SU-DHL-6 (cell line): Measurements from ENCODE around the gene HHATL.

ENCODE experiments used
- H2AFZ ChIP-seq: fragments of 200-600 bp; sonication (generic); 2 replicates; pipeline ENCODE4 v1.6.1; 2014; ENCODE audit warnings: low read depth, mild to moderate bottlenecking, moderate library complexity, mixed read lengths, antibody characterized with exemption, low read length; ENCODE audit not compliant: severe bottlenecking
- H3F3A ChIP-seq: fragments of 200-600 bp; shearing (Covaris generic); 2 replicates; pipeline ENCODE4 v1.6.0; 2016; ENCODE audit warnings: antibody characterized with exemption, mild to moderate bottlenecking; ENCODE audit not compliant: insufficient read depth
- H3K27ac ChIP-seq: fragments of 200-600 bp; sonication (generic); 2 replicates; pipeline ENCODE4 v1.5.1; 2016; ENCODE audit warnings: low read depth, mild to moderate bottlenecking, low read length, moderate library complexity, mixed read lengths
- H3K27me3 ChIP-seq: fragments of 200-600 bp; sonication (generic), shearing (Covaris generic); 2 replicates; pipeline ENCODE4 v1.6.0; 2014; ENCODE audit warnings: mild to moderate bottlenecking, low read length
- H3K36me3 ChIP-seq: fragments of 200-600 bp; sonication (generic); 2 replicates; pipeline ENCODE4 v1.6.1; 2014; ENCODE audit warnings: mild to moderate bottlenecking, low read length, mixed read lengths
- H3K4me2 ChIP-seq: fragments of 300-600, 200-600 bp; shearing (Covaris generic), sonication (generic); 2 replicates; pipeline ENCODE4 v1.6.0; 2014; ENCODE audit warnings: low read length, low read depth, mild to moderate bottlenecking; ENCODE audit not compliant: poor library complexity, severe bottlenecking
- H3K4me3 ChIP-seq: fragments of 200-600 bp; sonication (generic); 2 replicates; pipeline ENCODE4 v1.5.1; 2014; ENCODE audit warnings: antibody characterized with exemption, low read length, mild to moderate bottlenecking, mixed read lengths; ENCODE audit not compliant: insufficient read depth, poor library complexity, severe bottlenecking
- H3K79me2 ChIP-seq: fragments of 200-600 bp; sonication (generic); 2 replicates; pipeline ENCODE4 v1.6.1; 2014; ENCODE audit warnings: mild to moderate bottlenecking, low read length, moderate library complexity; ENCODE audit not compliant: insufficient read depth
- H3K9ac ChIP-seq: fragments of 200-600 bp; sonication (generic); 2 replicates; pipeline ENCODE4 v1.7.0; 2014; ENCODE audit warnings: mild to moderate bottlenecking, low read length
- H3K9me2 ChIP-seq: fragments of 200-600 bp; sonication (generic); replicated peaks from 2 replicates; pipeline ENCODE4 v1.6.1; 2014; ENCODE audit warnings: low read length; ENCODE audit not compliant: insufficient read depth
- H3K9me3 ChIP-seq: fragments of 200-600 bp; sonication (generic); 2 replicates; pipeline ENCODE4 v1.6.1; 2014; ENCODE audit warnings: low read length, mixed read lengths; ENCODE audit not compliant: insufficient read depth
- H4K20me1 ChIP-seq: fragments of 200-600 bp; sonication (generic); 2 replicates; pipeline ENCODE4 v1.6.1; 2014; ENCODE audit warnings: low read depth, mild to moderate bottlenecking, antibody characterized with exemption, low read length, moderate library complexity, mixed read lengths
- EZH2phosphoT487 ChIP-seq: fragments of 200-600 bp; sonication (generic), shearing (Covaris generic); conservative IDR thresholded peaks from 2 replicates; pipeline ENCODE4 v1.6.1; 2018; ENCODE audit warnings: mild to moderate bottlenecking, antibody characterized with exemption, low read length, moderate library complexity, mixed read lengths
- TF ChIP-seq, protein P1 (sequence below): fragments of 200-600 bp; sonication (generic); IDR thresholded peaks from one replicate; pipeline ENCODE4 v1.5.1; 2017; ENCODE audit warnings: antibody characterized with exemption, mild to moderate bottlenecking, low read length, moderate library complexity; ENCODE audit not compliant: insufficient read depth, poor library complexity, severe bottlenecking

Gene HHATL

DNA sequence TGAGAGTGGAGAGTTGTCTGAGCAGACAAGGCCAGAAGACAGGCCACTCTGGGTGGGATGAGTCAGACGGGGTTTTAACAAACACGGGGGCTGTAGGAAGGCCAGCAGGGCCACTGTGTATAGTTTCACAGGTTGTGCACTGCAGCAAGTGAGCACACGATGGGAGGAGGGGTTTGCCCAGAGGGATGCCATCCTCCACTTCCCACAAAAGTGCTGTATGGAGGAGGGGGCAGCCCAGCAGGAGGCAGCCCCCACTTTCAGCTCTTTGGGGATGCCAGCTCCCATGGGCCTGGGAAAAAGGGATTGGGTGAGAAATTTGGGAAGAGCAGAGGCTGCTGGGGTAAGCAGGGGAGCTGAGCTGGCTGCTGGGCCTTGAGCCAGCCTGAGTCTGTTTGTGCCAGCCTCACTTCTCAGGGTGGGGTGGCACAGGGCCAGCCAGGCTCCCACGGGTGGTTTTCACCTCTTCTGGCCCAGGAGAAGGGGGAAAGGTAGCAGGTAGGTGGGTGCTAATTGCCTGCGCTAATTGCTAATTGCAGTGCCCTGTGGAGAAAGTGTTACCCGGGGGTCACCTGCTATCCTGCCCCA, 42.4 kb downstream of the HHATL start:
- Histone ChIP-seq H3K27me3 (no peaks in the 10 kb centered on the region), H3K9me2 (no peaks in the 10 kb centered on the region), H3K36me3 (no peaks in the 10 kb centered on the region), H3K9ac (no peak overlapping the region), H3K79me2 (no peaks in the 10 kb centered on the region), H3F3A (no peaks in the 10 kb centered on the region), H3K4me2 (no peak overlapping the region), H3K27ac (no peak overlapping the region), H2AFZ (no peak overlapping the region), H4K20me1 (no peaks in the 10 kb centered on the region), H3K4me3 (no peak overlapping the region), H3K9me3 (no peaks in the 10 kb centered on the region)
- TF ChIP-seq, protein P1, sequence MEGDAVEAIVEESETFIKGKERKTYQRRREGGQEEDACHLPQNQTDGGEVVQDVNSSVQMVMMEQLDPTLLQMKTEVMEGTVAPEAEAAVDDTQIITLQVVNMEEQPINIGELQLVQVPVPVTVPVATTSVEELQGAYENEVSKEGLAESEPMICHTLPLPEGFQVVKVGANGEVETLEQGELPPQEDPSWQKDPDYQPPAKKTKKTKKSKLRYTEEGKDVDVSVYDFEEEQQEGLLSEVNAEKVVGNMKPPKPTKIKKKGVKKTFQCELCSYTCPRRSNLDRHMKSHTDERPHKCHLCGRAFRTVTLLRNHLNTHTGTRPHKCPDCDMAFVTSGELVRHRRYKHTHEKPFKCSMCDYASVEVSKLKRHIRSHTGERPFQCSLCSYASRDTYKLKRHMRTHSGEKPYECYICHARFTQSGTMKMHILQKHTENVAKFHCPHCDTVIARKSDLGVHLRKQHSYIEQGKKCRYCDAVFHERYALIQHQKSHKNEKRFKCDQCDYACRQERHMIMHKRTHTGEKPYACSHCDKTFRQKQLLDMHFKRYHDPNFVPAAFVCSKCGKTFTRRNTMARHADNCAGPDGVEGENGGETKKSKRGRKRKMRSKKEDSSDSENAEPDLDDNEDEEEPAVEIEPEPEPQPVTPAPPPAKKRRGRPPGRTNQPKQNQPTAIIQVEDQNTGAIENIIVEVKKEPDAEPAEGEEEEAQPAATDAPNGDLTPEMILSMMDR = no peak
- no peak for TF ChIP-seq EZH2phosphoT487

GRCh38 chr3:42659451-42660130, 43.0 kb downstream of the HHATL start:
- no peak overlapping the region for H3K4me2 ChIP-seq
- no peaks in the 10 kb centered on the region for H3K9me2 ChIP-seq
- H3K4me3 ChIP-seq = no peak overlapping the region
- TF ChIP-seq, protein P1 = no peak
- no peak for TF ChIP-seq EZH2phosphoT487
- H3K36me3 ChIP-seq = no peaks in the 10 kb centered on the region
- no peaks in the 10 kb centered on the region for H4K20me1 ChIP-seq
- H3K79me2 ChIP-seq = no peaks in the 10 kb centered on the region
- no peaks in the 10 kb centered on the region for H3K9me3 ChIP-seq
- H2AFZ ChIP-seq = no peak overlapping the region
- H3K27ac ChIP-seq = no peak overlapping the region
- no peaks in the 10 kb centered on the region for H3K27me3 ChIP-seq
- no peaks in the 10 kb centered on the region for H3F3A ChIP-seq
- H3K9ac ChIP-seq = no peak overlapping the region

DNA sequence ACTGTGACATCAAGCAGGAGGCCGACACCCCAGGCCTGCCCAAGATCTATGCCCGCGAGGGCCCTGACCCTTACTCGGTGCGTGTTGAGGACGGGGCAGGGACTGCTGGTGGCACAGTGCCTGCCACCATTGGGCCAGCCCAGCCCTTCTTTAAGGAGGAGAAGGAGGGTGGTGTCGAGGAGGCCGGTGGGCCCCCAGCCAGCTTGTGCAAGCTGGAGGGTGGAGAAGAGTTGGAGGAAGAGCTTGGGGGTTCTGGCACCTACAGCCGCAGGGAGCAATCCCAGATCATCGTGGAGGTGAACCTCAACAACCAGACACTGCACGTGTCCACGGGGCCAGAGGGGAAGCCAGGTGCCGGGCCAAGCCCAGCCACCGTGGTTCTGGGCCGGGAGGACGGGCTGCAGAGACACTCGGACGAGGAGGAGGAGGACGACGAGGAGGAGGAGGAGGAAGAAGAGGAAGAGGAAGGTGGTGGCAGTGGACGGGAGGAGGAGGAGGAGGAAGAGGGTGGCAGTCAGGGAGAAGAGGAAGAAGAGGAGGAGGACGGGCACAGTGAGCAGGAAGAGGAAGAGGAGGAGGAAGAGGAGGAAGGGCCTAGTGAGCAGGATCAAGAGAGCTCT, 43.7 kb downstream of the HHATL start:
- Histone ChIP-seq H3K79me2 (no peaks in the 10 kb centered on the region), H3K9me3 (no peaks in the 10 kb centered on the region), H3F3A (no peaks in the 10 kb centered on the region), H3K27me3 (no peaks in the 10 kb centered on the region), H3K9me2 (no peaks in the 10 kb centered on the region), H4K20me1 (no peaks in the 10 kb centered on the region), H3K9ac (no peak overlapping the region), H2AFZ (no peak overlapping the region), H3K4me3 (no peak overlapping the region), H3K4me2 (no peak overlapping the region), H3K27ac (no peak overlapping the region), H3K36me3 (no peaks in the 10 kb centered on the region)
- no peak for TF ChIP-seq EZH2phosphoT487
- TF ChIP-seq, protein P1 = no peak
